Measurements from ENCODE around the gene SLC38A4. TPM values are rescaled to one million over a fixed set of nuclear protein-coding genes. Genes with fewer than 3 reads are reported as not detected.

SLC38A4 gene
- polyA plus RNA-seq, 1 experiment, result 7.4 TPM

GRCh38 chr12:46783871-46784270 lies 41.9 kb downstream of the SLC38A4 start:
- TF ChIP-seq CTCF (IDR thresholded peaks at IDR 0.05; ENCODE audit: insufficient read depth, low read depth, low read length), result no peak
- Histone ChIP-seq H3K4me3 (ENCODE audit: low read depth, low read length) (no peak overlapping the region), H3K36me3 (ENCODE audit: control insufficient read depth, insufficient read depth, low read length) (no peaks in the 10 kb centered on the region), H3K27me3 (ENCODE audit: control insufficient read depth, insufficient read depth, low read length) (no peaks in the 10 kb centered on the region)
- CTCF ChIA-PET, result no interaction called here
- DNase-seq (ENCODE audit: low read depth), result no peak
- POLR2A ChIA-PET, result no interaction called here

DNA sequence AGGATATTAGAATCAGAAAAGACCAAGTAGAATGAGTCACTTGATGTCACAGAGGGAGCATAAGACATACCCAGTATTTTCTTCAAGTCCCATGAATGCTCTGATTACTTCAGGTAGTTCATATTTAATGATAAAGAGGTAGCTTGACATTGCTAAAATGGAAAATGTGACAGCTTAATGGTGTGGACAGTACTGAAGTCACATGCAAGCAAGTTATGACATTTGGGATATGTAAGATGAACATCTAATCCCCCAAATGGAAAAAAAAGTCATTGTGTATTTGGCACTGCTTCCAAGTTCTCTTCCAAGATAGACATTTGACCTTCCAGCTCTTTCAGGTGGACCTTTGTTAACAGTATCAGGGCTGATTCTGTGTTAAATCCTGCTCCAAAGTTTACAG lies 45.9 kb downstream of the SLC38A4 start:
- CTCF ChIA-PET, result interaction anchor here (0.8 to 1.0 kb wide), 2 partner anchors 25 to 309 kb away, joined by 3 to 5 read pairs; no protein-coding TSS in a partner anchor
- no peaks in the 10 kb centered on the region for H3K27me3 ChIP-seq (ENCODE audit: control insufficient read depth, insufficient read depth, low read length)
- no peak overlapping the region for H3K4me3 ChIP-seq (ENCODE audit: low read depth, low read length)
- no peak for DNase-seq (ENCODE audit: low read depth)
- POLR2A ChIA-PET, result no interaction called here
- TF ChIP-seq CTCF (IDR thresholded peaks at IDR 0.05; ENCODE audit: insufficient read depth, low read depth, low read length), result no peak
- no peaks in the 10 kb centered on the region for H3K36me3 ChIP-seq (ENCODE audit: control insufficient read depth, insufficient read depth, low read length)

GRCh38 chr12:46779063-46779462 lies 46.7 kb downstream of the SLC38A4 start:
- no peak overlapping the region for H3K4me3 ChIP-seq (ENCODE audit: low read depth, low read length)
- no peaks in the 10 kb centered on the region for H3K36me3 ChIP-seq (ENCODE audit: control insufficient read depth, insufficient read depth, low read length)
- TF ChIP-seq CTCF (IDR thresholded peaks at IDR 0.05; ENCODE audit: insufficient read depth, low read depth, low read length), result no peak
- no peak for DNase-seq (ENCODE audit: low read depth)
- no peaks in the 10 kb centered on the region for H3K27me3 ChIP-seq (ENCODE audit: control insufficient read depth, insufficient read depth, low read length)
- ChIA-PET CTCF (no interaction called here), POLR2A (no interaction called here)

GRCh38 chr12:46778415-46778814 lies 47.4 kb downstream of the SLC38A4 start:
- Histone ChIP-seq H3K27me3 (ENCODE audit: control insufficient read depth, insufficient read depth, low read length) (no peaks in the 10 kb centered on the region), H3K4me3 (ENCODE audit: low read depth, low read length) (no peak overlapping the region), H3K36me3 (ENCODE audit: control insufficient read depth, insufficient read depth, low read length) (no peaks in the 10 kb centered on the region)
- CTCF ChIA-PET, result interaction anchor here (0.6 kb wide), 1 partner anchor 562 kb away, joined by 6 read pairs; no protein-coding TSS in a partner anchor
- no peak for TF ChIP-seq CTCF (IDR thresholded peaks at IDR 0.05; ENCODE audit: insufficient read depth, low read depth, low read length)
- DNase-seq (ENCODE audit: low read depth), result no peak
- POLR2A ChIA-PET, result no interaction called here

GRCh38 chr12:46777587-46777986 lies 48.2 kb downstream of the SLC38A4 start:
- no peaks in the 10 kb centered on the region for H3K27me3 ChIP-seq (ENCODE audit: control insufficient read depth, insufficient read depth, low read length)
- DNase-seq (ENCODE audit: low read depth), result no peak
- H3K4me3 ChIP-seq (ENCODE audit: low read depth, low read length), result no peak overlapping the region
- H3K36me3 ChIP-seq (ENCODE audit: control insufficient read depth, insufficient read depth, low read length), result no peaks in the 10 kb centered on the region
- ChIA-PET POLR2A (no interaction called here), CTCF (interaction anchor here (0.6 to 1.4 kb wide), 2 partner anchors 423 to 561 kb away, joined by 3 to 6 read pairs; no protein-coding TSS in a partner anchor)
- TF ChIP-seq CTCF (IDR thresholded peaks at IDR 0.05; ENCODE audit: insufficient read depth, low read depth, low read length), result no peak
